COLO668 (cell line): ENCODE data around the gene TREX2.
A peak's percentile ranks its signal among the peaks of the same experiment; 100 is the strongest.

ENCODE experiments used
- DNase-seq: peaks from one replicate; lab custom pipeline; 2025; ENCODE audit not compliant: unreplicated experiment; lab: John Stamatoyannopoulos, UW

TREX2 gene

GRCh38 chrX:153476666-153477363, 31.0 kb upstream of the TREX2 start:
- DNase-seq: no peak

- DNase-seq: no peak
These were observed 30.0 kb upstream of the TREX2 start for GRCh38 chrX:153475751-153476281.

- DNase-seq: no peak
These were observed 29.4 kb upstream of the TREX2 start for GRCh38 chrX:153475271-153475670.

GRCh38 chrX:153474718-153475117, 28.9 kb upstream of the TREX2 start:
- DNase-seq: peak; percentile 54

- no peak for DNase-seq
These were observed 28.4 kb upstream of the TREX2 start for GRCh38 chrX:153474266-153474665.

- no peak for DNase-seq
These were observed 27.3 kb upstream of the TREX2 start for GRCh38 chrX:153473126-153473525.

GRCh38 chrX:153471663-153472280, 25.9 kb upstream of the TREX2 start:
- no peak for DNase-seq

GRCh38 chrX:153470411-153471363, 24.8 kb upstream of the TREX2 start, which contains the start of gene HAUS7:
TSS of gene HAUS7 (minus strand) at chrX:153470576. CDS start at chrX:153470557, 19 bp downstream.
- DNase-seq: peak; percentile 95

- DNase-seq: peak; percentile 73
These were observed 24.1 kb upstream of the TREX2 start for GRCh38 chrX:153469811-153470410.

- no peak for DNase-seq
These were observed 22.2 kb upstream of the TREX2 start for GRCh38 chrX:153468008-153468580.

GRCh38 chrX:153465691-153466380, 20.0 kb upstream of the TREX2 start:
- DNase-seq: no peak

- DNase-seq: no peak
These were observed 18.3 kb upstream of the TREX2 start for GRCh38 chrX:153464116-153464515.

- DNase-seq: no peak
These were observed 17.7 kb upstream of the TREX2 start for GRCh38 chrX:153463556-153463955.

- DNase-seq: no peak
These were observed 17.2 kb upstream of the TREX2 start for GRCh38 chrX:153463031-153463430.

- DNase-seq: no peak
These were observed 16.4 kb upstream of the TREX2 start for GRCh38 chrX:153462291-153462690.

GRCh38 chrX:153460826-153461225, 15.0 kb upstream of the TREX2 start:
- peak; percentile 51 for DNase-seq

- no peak for DNase-seq
These were observed 14.1 kb upstream of the TREX2 start for GRCh38 chrX:153459986-153460385.

GRCh38 chrX:153458476-153458875, 12.6 kb upstream of the TREX2 start:
- no peak for DNase-seq

GRCh38 chrX:153457827-153458466, 12.1 kb upstream of the TREX2 start:
- no peak for DNase-seq
